Heart left ventricle (tissue), 13 donors: ENCODE data around the gene ZBTB3.

Experiments
- CTCF ChIP-seq, 12 donors: fragments of 200-600 bp; sonication (generic) in 4 of 12; IDR thresholded peaks; one replicate each; pipeline versions ENCODE4 v1.5.0 to v1.8.0; 2018 to 2022; ENCODE audit warnings: antibody characterized with exemption in 12 of 12, mild to moderate bottlenecking in 5 of 12
- POLR2A ChIP-seq, 2 donors: fragments of 450-650 bp; IDR thresholded peaks; one replicate each; pipeline ENCODE4 v1.6.1; 2017; ENCODE audit warnings: antibody characterized with exemption in 2 of 2, mild to moderate bottlenecking in 2 of 2, moderate library complexity in 2 of 2
- donor health status: ischemic (EF 13 %, LVEDD 7.1; RV severe dilation, severe dysfunction).
- donor health status: DM: no; HTN: yes; CAD: no.
- donor health status: DM: no; HTN: no; CAD: no.
- donor health status: ischemic (EF 25% LVEDD 6.9; RV normal size, moderate dysfunction).
- donor health status: ischemic (EF 25% LVEDD 5.7; RV mildly dilated, moderate dysfunction).
- donor health status: ischemic (EF 35%, LVEDD 5.7; RV mildly dilated, moderate dysfunction).
- donor health status: nonischemic (EF 11% LVEDD 7.7; RV severe dilation, severe dysfunction).
- donor health status: DM: yes; HTN: yes; CAD: no.
- donor health status: PGD.
- donor health status: ischemic (EF 29% LVEDD 5.4; RV normal size, mild dysfunction).
- donor health status: nonischemic (EF 23%, LVEDD 6.1; RV moderate dilation, normal function).

- TF ChIP-seq CTCF (IDR thresholded peaks at IDR 0.05) (no peak), POLR2A (IDR thresholded peaks at IDR 0.05) (no peak)
Measured at GRCh38 chr11:62789576-62789975, 35.6 kb upstream of the ZBTB3 start.
